ENCODE measurements around the gene ISOC1.

The ISOC1 gene

GRCh38 chr5:129094087-129094923 is at the start of gene ISOC1:
ISOC1 (plus strand) TSS chr5:129094749; CDS start chr5:129094767, 18 bp downstream.
- peak; percentile 92 for DNase-seq (ENCODE audit: low spot score)

- DNase-seq (ENCODE audit: low spot score): no peak
Observed at GRCh38 chr5:129046151-129046550, 48.4 kb upstream of the ISOC1 start.

- DNase-seq (ENCODE audit: low spot score): no peak
Observed at GRCh38 chr5:129048509-129048908, 46.0 kb upstream of the ISOC1 start.

GRCh38 chr5:129049126-129049799 is 45.3 kb upstream of the ISOC1 start:
- DNase-seq (ENCODE audit: low spot score): no peak

- DNase-seq (ENCODE audit: low spot score): peak; percentile 21
Observed at GRCh38 chr5:129051283-129051682, 43.3 kb upstream of the ISOC1 start.

- no peak for DNase-seq (ENCODE audit: low spot score)
Observed at GRCh38 chr5:129053438-129053837, 41.1 kb upstream of the ISOC1 start.

- DNase-seq (ENCODE audit: low spot score): no peak
Observed at GRCh38 chr5:129057329-129057728, 37.2 kb upstream of the ISOC1 start.

GRCh38 chr5:129061849-129062248 is 32.7 kb upstream of the ISOC1 start:
- DNase-seq (ENCODE audit: low spot score): no peak

- no peak for DNase-seq (ENCODE audit: low spot score)
Observed at GRCh38 chr5:129063483-129064113, 31.0 kb upstream of the ISOC1 start.

GRCh38 chr5:129065721-129066120 is 28.8 kb upstream of the ISOC1 start:
- no peak for DNase-seq (ENCODE audit: low spot score)

GRCh38 chr5:129067745-129068144 is 26.8 kb upstream of the ISOC1 start:
- no peak for DNase-seq (ENCODE audit: low spot score)

GRCh38 chr5:129069292-129069691 is 25.3 kb upstream of the ISOC1 start:
- no peak for DNase-seq (ENCODE audit: low spot score)

GRCh38 chr5:129073111-129073510 is 21.4 kb upstream of the ISOC1 start:
- DNase-seq (ENCODE audit: low spot score): no peak

- DNase-seq (ENCODE audit: low spot score): no peak
Observed at GRCh38 chr5:129074903-129075302, 19.6 kb upstream of the ISOC1 start.

GRCh38 chr5:129077433-129078075 is 17.0 kb upstream of the ISOC1 start:
- DNase-seq (ENCODE audit: low spot score): no peak

- no peak for DNase-seq (ENCODE audit: low spot score)
Observed at GRCh38 chr5:129078247-129078646, 16.3 kb upstream of the ISOC1 start.

- DNase-seq (ENCODE audit: low spot score): no peak
Observed at GRCh38 chr5:129078660-129079059, 15.9 kb upstream of the ISOC1 start.

GRCh38 chr5:129079496-129079895 is 15.1 kb upstream of the ISOC1 start:
- no peak for DNase-seq (ENCODE audit: low spot score)

- no peak for DNase-seq (ENCODE audit: low spot score)
Observed at GRCh38 chr5:129080766-129081165, 13.8 kb upstream of the ISOC1 start.

- no peak for DNase-seq (ENCODE audit: low spot score)
Observed at GRCh38 chr5:129082225-129083136, 12.1 kb upstream of the ISOC1 start.

Data from SW480 (cell line).